Neural progenitor cell (in vitro differentiated cells): Measurements from ENCODE around the gene NLRP3.

Experiments used
- EZH2 ChIP-seq: fragments of 200-600 bp; sonication (generic); IDR thresholded peaks from 2 replicates; pipeline ENCODE4 v1.6.1; 2017; ENCODE audit warnings: antibody characterized with exemption, mild to moderate bottlenecking, moderate library complexity
- EZH2phosphoT487 ChIP-seq: fragments of 200-600 bp; sonication (generic); IDR thresholded peaks from 2 replicates; pipeline ENCODE4 v1.6.1; 2017; ENCODE audit warnings: antibody characterized with exemption
- TF ChIP-seq, protein P1 (sequence below): fragments of 200-600 bp; sonication (generic); IDR thresholded peaks from 2 replicates; pipeline ENCODE4 v1.5.1; 2017; ENCODE audit warnings: antibody characterized with exemption, mild to moderate bottlenecking

DNA sequence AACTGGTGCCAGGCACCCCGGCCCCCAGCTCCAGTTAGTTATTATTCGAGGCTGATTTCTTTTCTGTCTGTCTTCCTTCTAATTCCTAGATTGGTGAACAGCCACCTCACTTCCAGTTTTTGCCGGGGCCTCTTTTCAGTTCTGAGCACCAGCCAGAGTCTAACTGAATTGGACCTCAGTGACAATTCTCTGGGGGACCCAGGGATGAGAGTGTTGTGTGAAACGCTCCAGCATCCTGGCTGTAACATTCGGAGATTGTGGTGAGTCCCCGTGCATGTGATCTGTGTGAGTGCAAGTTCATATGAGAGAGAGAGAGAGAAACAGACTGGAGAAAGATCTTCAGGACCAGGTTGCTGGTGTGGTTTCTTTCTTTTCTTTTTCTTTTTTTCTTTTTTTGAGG is 13.5 kb downstream of the NLRP3 start:
- TF ChIP-seq EZH2phosphoT487 (no peak), EZH2 (no peak)
- TF ChIP-seq, protein P1, sequence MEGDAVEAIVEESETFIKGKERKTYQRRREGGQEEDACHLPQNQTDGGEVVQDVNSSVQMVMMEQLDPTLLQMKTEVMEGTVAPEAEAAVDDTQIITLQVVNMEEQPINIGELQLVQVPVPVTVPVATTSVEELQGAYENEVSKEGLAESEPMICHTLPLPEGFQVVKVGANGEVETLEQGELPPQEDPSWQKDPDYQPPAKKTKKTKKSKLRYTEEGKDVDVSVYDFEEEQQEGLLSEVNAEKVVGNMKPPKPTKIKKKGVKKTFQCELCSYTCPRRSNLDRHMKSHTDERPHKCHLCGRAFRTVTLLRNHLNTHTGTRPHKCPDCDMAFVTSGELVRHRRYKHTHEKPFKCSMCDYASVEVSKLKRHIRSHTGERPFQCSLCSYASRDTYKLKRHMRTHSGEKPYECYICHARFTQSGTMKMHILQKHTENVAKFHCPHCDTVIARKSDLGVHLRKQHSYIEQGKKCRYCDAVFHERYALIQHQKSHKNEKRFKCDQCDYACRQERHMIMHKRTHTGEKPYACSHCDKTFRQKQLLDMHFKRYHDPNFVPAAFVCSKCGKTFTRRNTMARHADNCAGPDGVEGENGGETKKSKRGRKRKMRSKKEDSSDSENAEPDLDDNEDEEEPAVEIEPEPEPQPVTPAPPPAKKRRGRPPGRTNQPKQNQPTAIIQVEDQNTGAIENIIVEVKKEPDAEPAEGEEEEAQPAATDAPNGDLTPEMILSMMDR: no peak
